ENCODE results near the gene RBFA.
"Not testable (repeated sequence)": the region's sequence is repeated elsewhere in the genome, so short reads cannot be mapped to it uniquely, and the experiment has no call there.

DNA sequence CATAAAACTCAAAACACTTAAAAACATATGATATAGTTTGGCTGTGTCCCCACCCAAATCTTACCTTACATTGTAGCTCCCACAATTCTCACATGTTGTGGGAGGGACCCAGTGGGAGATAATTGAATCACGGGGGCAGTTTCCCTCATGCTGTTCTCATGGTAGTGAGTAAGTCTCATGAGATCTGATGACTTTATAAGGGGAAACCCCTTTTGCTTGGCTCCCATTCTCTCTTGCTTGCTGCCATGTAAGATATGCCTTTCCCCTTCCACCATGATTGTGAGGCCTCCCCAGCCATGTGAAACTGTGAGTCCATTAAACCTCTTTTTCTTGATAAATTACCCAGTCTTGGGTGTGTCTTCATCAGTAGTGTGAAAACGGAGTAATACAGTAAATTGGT is 34.5 kb upstream of the RBFA start:
- TF ChIP-seq, protein P1, sequence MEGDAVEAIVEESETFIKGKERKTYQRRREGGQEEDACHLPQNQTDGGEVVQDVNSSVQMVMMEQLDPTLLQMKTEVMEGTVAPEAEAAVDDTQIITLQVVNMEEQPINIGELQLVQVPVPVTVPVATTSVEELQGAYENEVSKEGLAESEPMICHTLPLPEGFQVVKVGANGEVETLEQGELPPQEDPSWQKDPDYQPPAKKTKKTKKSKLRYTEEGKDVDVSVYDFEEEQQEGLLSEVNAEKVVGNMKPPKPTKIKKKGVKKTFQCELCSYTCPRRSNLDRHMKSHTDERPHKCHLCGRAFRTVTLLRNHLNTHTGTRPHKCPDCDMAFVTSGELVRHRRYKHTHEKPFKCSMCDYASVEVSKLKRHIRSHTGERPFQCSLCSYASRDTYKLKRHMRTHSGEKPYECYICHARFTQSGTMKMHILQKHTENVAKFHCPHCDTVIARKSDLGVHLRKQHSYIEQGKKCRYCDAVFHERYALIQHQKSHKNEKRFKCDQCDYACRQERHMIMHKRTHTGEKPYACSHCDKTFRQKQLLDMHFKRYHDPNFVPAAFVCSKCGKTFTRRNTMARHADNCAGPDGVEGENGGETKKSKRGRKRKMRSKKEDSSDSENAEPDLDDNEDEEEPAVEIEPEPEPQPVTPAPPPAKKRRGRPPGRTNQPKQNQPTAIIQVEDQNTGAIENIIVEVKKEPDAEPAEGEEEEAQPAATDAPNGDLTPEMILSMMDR (conservative IDR thresholded peaks at IDR 0.05; ENCODE audit: low read depth, low read length) = not testable (repeated sequence)
- not testable (repeated sequence) for TF ChIP-seq EZH2 (IDR thresholded peaks at IDR 0.05; ENCODE audit: low read length, unreplicated experiment); EZH2phosphoT487 (IDR thresholded peaks at IDR 0.05; ENCODE audit: borderline replicate concordance, low read length)
